GM23248 (cell line): ENCODE results near the gene PHACTR3.

ENCODE experiments used
- EZH2 ChIP-seq: fragments of 200-600 bp; sonication (generic); IDR thresholded peaks from 2 replicates; pipeline ENCODE4 v1.6.1; 2018; ENCODE audit warnings: antibody characterized with exemption, mild to moderate bottlenecking; ENCODE audit not compliant: insufficient read depth, poor library complexity, severe bottlenecking
- EZH2phosphoT487 ChIP-seq: fragments of 200-600 bp; sonication (generic); IDR thresholded peaks from 2 replicates; pipeline ENCODE4 v1.6.1; 2018; ENCODE audit warnings: antibody characterized with exemption, moderate library complexity, mild to moderate bottlenecking, low read depth; ENCODE audit not compliant: insufficient read depth

- TF ChIP-seq EZH2phosphoT487: no peak
- no peak for TF ChIP-seq EZH2
These were observed 226.3 kb downstream of the PHACTR3 start for GRCh38 chr20:59830665-59831023.
